Activated CD8-positive, alpha-beta memory T cell treated with anti-CD3 and anti-CD28 coated beads, Interleukin-2, amount 50 U/mL, for 1 hour (primary cell): Measurements from ENCODE around the gene DZANK1.
"Not testable (repeated sequence)": the region's sequence is repeated elsewhere in the genome, so short reads cannot be mapped to it uniquely, and the experiment has no call there.

Experiments used
- DNase-seq: peaks from one replicate; pipeline ENCODE4 v3.0.0-alpha.2; 2020; ENCODE audit errors: extremely low read depth

The DZANK1 gene

DNA sequence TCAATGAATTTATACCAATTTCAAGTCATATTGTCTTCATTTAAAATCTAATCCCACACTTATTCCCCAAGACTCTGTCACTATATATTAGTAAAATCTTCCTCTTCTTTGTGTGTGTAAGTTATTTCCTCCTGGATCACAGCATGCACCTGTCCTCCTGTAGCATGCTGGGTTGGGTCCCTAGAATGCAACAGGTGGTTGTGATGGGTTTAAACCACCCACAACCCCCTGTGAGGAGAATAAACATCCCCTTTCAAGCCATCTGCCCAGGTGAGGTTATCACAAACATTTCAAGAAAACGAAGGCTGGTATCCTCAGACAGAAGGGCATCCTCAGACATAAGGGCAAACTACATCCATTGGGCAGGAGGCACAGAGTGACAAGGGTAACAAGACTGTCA, 26.4 kb downstream of the DZANK1 start:
- DNase-seq: no peak

DNA sequence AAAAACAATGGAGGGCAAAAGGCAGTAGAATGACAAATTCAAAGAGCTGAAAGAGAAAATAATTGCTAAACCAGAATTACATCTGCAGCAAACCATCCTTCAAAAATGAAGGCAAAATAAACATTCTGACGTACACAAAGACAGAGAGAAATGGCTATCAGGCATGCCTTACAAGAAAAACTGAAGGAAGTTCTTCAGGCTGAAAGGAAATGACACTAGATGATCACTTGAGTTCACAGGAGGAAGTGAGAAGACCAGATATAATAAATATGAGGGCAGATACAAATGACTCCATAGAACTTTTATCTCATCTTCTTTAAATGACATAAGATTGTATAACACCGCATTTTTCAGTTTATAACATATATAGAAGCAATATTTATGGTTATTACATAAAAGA, 30.0 kb downstream of the DZANK1 start:
- DNase-seq: no peak

DNA sequence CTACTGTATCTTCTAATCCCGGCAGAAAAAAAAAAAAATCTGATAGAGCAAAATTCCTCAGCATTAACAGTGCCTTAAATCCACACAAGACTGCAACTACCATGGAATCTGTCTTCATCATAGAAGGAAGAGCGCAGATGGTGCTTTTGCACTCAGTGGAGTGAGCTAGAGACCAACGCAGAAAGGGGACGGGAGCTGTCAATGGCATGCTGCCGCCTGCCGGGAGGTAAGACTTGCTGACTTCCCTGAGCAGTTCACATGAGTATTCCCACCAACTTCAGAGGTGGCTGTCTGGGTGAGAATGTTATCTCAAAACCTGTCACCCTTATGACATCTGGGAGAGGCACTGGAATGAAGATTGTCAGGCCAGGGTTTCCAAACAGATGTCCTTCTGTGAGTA, 35.6 kb downstream of the DZANK1 start:
- DNase-seq: no peak

DNA sequence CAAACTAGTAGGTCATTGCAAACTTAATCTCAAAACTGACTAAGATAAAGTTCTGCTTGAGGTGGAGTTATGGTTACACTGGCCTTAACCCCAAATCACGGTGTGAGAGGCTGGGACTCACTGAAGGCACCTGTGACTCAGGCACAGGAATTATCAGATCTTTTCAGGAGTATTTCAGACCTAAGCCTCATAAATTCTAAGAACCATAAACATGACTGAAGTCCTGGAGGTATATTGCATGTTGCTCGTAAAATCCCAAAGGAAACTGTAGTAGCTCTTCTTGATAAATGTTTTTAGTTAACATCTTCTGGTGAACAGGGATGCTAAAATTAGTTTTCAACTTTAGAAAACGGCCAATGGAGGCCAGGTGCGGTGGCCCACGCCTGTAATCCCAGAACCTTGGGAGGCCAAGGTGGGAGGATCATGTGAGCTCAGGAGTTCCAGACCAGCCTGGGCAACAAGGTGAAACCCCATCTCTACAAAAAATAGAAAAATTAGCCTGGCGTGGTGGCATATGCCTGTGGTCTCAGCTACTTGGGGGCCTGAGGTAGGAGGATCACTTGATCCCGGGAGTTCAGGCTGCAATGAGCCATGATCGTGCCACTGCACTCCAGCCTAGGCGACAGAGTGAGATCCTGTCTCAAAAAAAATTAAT, 36.5 kb downstream of the DZANK1 start:
- DNase-seq: no peak

DNA sequence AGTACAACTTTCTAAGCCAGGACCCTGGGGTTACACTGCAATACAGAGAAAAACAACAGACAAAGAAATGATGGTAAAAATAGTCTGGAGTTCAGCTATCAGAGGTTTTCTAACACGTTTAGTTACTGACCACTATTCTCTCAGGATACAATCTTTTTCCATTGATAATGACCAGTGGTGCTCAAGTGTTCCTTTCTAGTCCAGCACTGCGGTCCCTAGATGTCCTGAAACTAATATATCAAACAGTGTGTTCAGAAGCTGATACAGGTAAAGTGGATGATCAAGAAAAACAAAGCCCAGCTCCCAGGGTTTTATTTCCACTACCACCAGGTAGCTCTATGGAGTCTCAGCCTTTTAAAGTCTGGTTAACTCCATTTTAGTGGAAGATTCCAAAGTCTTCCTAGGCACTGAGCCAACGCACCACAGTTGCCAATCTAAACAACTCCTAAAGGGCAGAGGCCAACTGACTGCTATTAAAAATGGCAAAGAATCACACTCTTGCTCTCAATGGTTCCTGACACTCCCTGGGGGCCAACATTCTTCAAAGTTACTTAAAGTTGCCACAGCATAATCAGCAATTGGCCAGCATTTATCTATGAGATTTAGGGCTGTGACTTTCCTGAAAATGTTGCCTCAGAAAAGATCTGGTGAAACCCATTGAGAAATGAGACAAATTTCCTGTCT, 38.2 kb downstream of the DZANK1 start:
- DNase-seq: no peak

DNA sequence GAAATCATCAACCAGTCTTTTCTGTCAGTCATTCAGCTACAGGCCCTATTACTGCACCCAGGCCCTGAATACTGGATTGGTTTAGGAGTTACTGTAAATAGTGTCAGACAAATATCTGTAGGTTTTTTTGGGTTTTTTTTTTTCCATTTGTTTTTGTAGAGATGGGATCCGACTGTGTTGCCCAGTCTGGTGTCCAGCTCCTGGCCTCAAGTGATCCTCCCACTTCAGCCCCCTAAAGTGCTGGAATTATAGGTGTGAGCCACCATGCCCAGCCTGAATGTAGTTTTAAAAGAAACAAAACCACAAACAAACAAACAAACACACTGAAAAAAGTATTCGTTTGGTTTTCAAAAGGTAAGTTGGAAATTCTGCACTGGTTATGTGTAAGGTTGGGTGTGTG, 39.6 kb downstream of the DZANK1 start:
- no peak for DNase-seq

DNA sequence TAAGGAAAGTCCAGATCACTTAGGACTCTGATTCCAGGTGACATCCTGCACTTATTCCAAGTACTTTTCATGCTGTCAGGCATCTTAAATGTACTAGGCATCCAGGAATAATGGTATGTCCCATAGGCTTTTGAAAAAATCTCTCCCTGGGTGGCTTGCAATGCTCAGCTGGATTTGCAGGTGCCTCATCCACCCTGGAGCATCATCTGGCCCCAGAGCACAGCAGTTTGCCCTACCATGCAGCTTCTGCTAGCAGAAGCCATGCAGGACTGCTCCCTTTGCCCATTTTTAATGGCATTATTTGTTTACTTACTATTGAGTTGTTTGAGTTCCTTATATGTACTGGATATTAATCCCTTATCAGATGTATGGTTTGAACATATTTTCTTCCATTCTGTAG, 45.2 kb downstream of the DZANK1 start:
- no peak for DNase-seq

DNA sequence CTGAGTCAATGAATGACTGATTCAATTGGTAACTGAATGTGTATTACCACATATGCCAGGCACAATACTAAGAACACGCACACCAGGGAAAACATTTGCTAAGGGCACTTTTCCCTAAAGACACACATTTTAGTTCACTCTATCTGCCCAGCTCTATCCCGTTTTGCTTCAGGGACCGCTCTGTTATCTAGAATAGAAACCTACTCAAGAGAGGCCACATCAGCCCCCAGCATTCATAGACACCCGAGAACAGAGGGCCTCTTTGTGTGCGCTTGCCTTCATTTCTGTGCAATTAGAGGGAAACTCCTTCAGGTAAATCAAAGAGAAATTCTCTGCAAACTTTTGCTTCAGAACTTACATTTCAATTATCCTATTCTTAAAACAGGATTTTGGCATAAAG, 50.3 kb downstream of the DZANK1 start:
- DNase-seq: no peak

DNA sequence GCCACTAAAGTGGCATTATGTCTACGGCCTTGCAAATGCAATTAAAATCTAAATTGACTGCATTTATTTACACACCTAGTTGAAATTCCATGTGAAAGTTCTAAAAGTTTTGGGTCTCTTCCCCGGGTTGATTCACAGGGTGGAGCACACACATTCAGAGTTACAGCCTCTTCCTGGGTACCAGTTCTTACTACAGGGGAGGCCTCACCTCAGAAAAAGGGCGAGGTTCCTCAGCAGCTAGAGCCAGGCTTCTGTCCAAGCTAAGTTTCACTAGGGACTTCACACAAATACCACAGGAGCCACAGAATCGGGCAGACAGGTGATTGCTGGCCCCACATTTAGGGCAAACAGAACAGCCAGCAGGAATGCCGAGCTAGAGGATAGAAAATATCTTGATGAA, 52.7 kb downstream of the DZANK1 start:
- DNase-seq: no peak

DNA sequence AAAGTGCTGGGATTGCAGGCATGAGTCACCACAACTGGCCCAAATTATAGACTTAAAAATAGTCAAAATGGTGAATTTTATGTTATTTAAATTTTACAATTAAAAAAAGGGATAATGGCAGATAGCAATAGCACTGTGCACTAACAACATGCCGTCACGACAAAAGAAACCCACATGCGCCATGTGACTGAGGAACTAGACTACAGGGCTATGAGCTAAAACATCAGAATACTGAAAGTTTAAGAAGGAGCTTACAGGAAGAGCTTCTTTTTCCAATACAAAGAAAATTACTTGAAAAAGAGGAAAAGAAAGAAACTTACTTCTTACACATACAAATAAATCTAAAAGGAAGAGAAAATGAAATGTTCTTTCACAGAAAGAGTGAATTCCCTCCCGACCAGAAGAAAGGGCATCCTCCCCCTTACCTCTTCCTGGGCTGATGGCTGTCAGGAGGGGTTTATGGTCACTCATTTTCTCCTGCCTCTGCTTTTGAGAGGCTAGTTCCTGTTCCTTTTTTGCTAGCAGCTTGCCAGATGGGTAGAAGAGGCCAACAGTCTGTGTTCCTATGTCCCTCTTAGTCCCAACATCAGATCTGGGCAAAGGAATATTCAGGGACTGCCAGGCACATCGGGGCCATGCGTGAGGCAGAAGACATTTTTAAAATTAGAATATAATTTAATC, 54.5 kb downstream of the DZANK1 start:
- no peak for DNase-seq

DNA sequence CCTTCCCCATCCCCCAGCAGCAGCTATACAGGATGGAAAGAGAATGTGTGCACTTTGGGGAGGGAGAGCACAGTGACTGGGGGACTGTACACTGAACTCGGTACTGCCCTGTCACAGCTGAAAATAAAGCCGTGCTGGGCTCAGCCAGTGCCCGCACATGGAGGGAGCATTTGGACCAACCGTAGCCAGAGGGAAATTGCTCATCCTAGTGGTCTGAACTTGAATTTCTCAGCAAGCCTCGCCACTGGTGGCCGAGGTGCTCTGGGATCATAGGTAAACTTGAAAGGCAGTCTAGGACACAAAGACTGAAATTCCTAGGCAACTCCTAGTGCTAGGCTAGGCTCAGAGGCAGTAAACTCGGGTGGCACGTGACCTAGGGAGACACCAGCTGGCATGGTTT, 61.0 kb downstream of the DZANK1 start:
- no peak for DNase-seq

DNA sequence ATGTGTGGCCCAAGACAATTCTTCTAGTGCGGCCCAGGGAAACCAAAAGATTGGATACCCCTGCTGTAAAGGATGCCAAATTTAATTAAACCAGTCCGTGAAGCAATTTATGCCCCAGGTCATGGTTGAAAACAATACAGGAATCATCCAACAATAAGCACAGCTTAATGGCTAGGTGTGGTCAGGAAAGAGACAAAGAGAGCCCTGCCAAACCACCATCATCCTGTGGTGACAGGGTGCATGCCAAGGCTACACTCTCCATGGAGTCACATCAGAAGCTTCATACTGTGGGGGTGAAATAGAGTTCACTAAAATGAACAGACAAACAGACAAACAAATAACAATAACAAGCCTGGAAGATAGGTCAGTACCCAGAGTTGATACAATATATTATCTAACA, 62.7 kb downstream of the DZANK1 start:
- no peak for DNase-seq

DNA sequence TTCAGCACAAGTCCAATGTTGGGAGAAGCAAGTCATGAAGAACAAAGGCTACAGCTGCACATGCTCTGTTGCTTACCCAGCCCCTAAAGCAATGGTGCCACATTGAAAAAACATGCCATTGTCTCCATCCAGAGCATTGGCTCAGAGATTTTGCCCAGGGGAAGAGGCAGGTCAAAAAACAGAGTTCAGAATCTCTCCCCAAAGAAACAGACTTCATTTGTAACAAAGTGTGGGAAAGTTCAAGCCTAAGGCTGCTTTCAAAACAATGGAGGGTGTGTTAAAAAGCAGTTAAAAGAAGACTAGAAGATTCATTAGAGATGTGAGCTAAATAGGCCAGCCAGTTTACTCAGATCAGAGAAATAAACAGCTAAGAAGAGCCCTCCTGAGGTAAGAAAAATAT, 63.6 kb downstream of the DZANK1 start:
- no peak for DNase-seq

DNA sequence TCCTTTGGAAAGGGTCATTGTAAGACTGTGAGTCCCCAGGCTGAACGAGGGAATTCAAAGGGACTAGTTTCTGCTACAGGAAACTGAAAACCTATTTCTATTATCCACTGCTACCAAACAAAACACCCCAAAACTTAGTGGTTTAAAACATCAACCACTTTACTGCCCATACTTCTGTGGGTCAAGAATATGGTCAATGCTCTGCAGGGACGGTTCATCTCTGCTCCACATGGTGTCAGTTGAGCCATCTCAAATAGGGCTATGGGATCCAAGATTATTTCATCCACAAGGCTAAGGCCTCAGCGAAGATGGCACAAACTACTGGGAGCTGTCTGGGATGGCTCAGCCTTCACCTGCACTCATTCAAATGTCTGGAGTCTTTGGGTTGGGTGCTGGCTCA, 65.5 kb downstream of the DZANK1 start:
- no peak for DNase-seq

DNA sequence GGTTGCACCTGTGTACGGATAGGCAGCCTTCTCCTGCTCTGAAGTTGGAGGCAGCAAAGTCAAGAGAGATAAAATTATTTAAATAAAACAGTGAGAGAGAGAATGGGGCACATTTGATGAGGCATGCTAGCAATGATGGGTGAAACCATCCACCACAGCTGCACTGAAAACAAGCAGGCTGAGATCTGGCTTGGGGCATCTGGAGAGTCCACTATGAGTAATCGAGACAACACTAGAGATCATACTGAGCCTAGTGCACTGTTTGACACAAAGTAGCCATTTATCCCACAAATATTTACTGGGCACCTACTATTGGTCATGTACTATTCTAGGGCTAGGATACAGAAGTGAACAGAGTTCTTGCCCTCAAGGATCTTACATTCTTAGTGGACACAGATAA, 66.4 kb downstream of the DZANK1 start:
- DNase-seq: no peak

DNA sequence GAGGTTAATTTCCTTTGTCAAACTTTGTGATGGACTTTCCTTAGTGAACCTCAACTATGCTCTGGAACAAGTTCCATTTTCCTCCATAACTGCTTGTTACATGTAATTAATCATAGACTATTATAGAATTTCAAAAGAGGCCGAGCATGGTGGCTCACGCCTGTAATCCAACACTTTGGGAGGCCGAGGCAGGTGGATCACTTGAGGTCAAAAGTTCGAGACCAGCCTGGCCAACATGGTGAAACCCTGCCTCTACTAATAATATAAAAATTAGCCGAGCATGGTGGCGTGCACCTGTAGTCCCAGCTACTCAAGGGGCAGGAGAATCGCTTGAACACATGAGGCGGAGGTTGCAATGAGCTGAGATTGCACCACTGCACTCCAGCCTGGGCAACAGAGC, 68.1 kb downstream of the DZANK1 start:
- DNase-seq: not testable (repeated sequence)

DNA sequence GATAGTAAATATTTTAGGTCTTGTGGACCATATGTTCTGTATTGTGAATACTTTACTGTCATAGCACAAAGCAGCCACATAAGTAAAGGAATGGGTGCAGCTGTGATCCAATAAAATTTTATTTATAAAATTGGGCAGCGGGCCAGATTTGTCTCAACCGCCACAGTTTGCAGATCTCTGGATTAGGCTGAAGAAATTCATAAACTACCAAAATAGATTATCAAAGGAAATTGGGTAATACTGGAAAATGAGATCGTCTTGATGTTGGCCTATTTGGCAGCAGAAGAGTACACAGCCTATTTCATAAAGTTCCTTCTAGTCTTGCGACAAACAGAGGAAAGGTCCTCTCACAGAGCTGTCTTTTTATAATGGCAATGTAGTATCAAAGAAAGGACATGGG, 69.8 kb downstream of the DZANK1 start:
- no peak for DNase-seq

DNA sequence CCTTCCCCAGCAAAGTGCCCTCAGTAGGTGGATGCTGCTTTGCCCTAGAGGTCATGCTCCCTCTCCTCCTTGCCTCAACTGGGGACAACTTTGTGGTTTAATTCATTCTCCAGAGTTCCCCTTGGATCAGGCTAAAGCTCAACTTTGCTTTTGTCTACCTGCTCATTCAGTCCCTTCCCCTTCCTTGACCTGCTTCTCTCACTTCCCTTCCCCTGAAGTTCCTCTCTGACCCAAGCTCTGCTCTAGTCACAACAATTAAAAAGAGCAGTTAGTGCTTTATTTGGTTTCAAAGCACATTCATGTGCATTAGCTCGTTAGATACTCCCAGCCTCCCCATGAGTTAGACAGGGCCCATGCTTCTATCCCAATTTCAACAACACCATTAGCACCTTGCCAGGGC, 71.3 kb downstream of the DZANK1 start:
- no peak for DNase-seq

DNA sequence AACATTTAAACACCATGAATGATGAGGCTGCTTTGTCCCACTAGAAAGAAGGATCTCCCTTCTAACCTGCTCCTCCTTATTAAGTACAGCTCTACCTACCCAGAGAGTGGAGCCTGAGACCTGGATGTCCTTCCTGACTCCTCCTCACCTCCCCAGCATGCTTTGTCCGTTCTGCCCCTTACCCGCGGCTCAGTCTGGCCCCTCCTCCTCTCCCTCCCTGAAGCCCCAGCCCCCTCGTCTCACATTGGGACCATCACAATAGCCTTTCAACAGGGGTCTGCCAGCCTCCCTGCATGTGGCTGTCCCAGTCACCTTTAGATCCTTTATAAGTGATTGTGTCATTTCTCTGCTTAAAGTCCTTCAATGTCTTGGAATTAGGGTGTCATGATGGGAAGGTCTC, 72.5 kb downstream of the DZANK1 start:
- no peak for DNase-seq

DNA sequence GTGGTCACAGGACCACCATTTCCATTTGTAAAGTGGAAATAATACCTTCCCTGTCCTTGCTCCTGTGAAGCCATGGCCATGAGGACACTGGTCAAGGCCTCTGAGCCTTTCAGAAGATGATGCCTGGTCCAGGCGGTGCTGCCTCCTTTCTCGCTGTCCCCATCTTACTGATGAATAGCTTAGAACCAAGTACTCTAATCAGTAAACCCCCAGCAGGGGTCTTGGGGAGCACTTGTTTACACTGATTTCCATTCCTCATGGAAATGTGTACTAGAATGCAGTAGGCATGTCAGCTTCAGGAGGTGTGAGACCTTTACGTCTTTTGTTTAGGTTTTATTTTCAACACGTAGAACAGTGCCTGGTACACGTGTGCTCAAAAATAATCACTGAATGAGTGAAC, 75.1 kb downstream of the DZANK1 start:
- no peak for DNase-seq

DNA sequence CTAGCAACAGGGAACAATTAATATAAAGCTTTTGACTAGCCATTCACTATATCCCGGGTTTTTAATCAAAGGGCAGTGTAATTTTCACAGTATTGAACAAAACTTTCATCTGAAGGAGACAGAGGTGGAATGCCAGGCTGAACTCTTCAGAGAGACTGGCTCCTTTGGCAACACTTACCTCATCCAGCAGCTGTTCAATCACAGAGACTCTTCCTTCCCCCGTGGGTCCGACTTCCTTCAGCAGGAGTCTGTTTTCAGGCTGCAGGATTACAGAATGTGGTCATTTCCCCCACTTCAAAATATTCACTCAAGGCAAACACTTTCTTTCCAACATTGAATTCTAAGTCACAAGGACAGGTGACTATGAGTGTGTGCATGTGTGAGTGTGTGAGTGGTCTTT, 76.6 kb downstream of the DZANK1 start:
- no peak for DNase-seq

DNA sequence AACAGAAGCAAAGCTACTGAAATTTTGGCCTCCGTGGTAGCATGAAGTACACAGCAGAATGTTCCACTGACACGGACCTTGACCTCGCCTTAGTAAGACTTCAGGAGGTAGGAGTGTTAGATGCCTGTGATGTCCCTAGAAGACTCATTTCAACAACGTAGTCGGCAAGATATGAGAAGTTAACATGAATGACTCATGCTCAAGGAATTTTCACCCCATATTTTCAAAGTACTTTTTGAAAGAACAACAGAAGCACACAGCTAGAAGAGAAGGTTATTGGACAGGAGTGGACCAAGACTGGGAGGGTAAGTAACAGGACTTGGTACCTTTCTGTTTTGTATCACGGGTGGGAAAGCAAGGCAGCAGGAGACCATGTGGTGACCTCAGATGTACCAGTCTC, 78.0 kb downstream of the DZANK1 start:
- no peak for DNase-seq

DNA sequence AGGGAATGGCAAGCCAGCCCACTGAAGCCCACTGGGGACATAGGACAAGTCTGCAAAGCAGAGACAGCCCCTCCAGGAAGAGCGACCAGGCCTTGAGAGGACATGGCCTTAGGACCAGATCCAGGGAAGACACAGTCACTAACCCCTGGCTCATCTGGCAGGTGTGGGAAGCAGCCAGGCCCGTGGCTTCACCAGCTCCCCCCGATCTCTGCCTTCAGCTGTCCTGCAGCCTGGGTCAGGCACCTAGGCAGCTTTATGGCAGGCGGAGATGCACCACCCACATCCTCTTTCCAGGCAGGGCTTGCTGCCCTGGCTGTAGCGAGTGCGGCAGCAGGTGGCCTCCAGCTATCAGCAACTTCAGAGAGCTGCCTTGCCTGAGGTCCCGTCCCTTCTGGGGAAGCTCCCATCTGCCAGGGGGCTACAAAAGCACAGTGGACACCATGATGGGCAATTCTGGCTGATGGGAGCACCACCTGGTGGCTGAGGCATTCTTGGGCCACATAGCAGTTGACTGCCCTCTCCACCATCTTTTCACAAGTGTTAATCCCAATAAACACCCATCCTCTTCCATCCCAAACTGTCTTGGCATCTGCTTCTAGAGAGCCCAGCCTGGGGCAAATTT, 85.8 kb downstream of the DZANK1 start:
- no peak for DNase-seq
